ENCODE results near the gene ARHGEF1.

ARHGEF1 gene

GRCh38 chr19:41898235-41898634 lies 15.3 kb downstream of the ARHGEF1 start:
- H3K27ac ChIP-seq (ENCODE audit: extremely low read depth, low read depth, low read length): no peak overlapping the region; the same call in 1 of the 2 replicates
- H3K4me3 ChIP-seq (ENCODE audit: low read depth, low read length): no peak overlapping the region
- TF ChIP-seq ZNF324 (tag by site-specific recombination; IDR thresholded peaks at IDR 0.05) (no peak), GLI4 (tag by site-specific recombination; IDR thresholded peaks at IDR 0.05) (peak; percentile 89; the same call in 1 of the 2 replicates), ZNF530 (tag by site-specific recombination; IDR thresholded peaks at IDR 0.05; ENCODE audit: low read depth) (no peak)
- ChIA-PET POLR2A (interaction anchor here (1.1 kb wide), 1 partner anchor 10 kb away, joined by 4 read pairs; no protein-coding TSS in a partner anchor), CTCF (interaction anchor here (0.6 to 0.9 kb wide), 4 partner anchors 12 to 338 kb away, joined by 3 to 6 read pairs (median 4); no protein-coding TSS in a partner anchor)
- H3K36me3 ChIP-seq (ENCODE audit: control insufficient read depth in 2 of 2, insufficient read depth in 1 of 2, low read length in 2 of 2): peaks cover 57 to 58% of the 10 kb centered on the region in 2 experiments
- no peaks in the 10 kb centered on the region for H3K9me3 ChIP-seq (ENCODE audit: control insufficient read depth, insufficient read depth, low read depth, low read length)
- no peaks in the 10 kb centered on the region for H3K4me1 ChIP-seq (ENCODE audit: control insufficient read depth, insufficient read depth, low read length)

GRCh38 chr19:41901707-41902360 lies 18.9 kb downstream of the ARHGEF1 start:
- POLR2A ChIA-PET: interaction anchor here (0.6 to 2.2 kb wide), 4 partner anchors 29 to 577 kb away, joined by 3 to 7 read pairs (median 4); partner anchors contain the start of gene RPS19
- CTCF ChIA-PET: interaction anchor here (0.6 to 1.8 kb wide), 2 partner anchors 28 to 96 kb away, joined by 4 to 6 read pairs; no protein-coding TSS in a partner anchor
- Histone ChIP-seq H3K27ac (ENCODE audit: extremely low read depth, low read depth, low read length) (0 out of 2 replicates have a peak overlapping the region, but pooled peaks have one; percentile 16), H3K4me1 (ENCODE audit: control insufficient read depth, insufficient read depth, low read length) (no peaks in the 10 kb centered on the region), H3K9me3 (ENCODE audit: control insufficient read depth, insufficient read depth, low read depth, low read length) (no peaks in the 10 kb centered on the region), H3K36me3 (ENCODE audit: control insufficient read depth in 2 of 2, insufficient read depth in 1 of 2, low read length in 2 of 2) (peaks cover 49 to 70% of the 10 kb centered on the region in 2 experiments), H3K4me3 (ENCODE audit: low read depth, low read length) (no peak overlapping the region)
- TF ChIP-seq ZNF146 (tag by site-specific recombination; IDR thresholded peaks at IDR 0.05): no peak
- no peak for TF ChIP-seq ZNF394 (tag by site-specific recombination; IDR thresholded peaks at IDR 0.05; ENCODE audit: borderline replicate concordance)
- peak; percentile 24; the same call in 1 of the 2 replicates for TF ChIP-seq GLIS1 (tag by site-specific recombination; IDR thresholded peaks at IDR 0.05)
- TF ChIP-seq GLIS2 (tag by site-specific recombination; IDR thresholded peaks at IDR 0.05): 0 out of 2 replicates have a peak, but pooled peaks have one; percentile 28
- TF ChIP-seq SETDB1 (IDR thresholded peaks at IDR 0.05; ENCODE audit: insufficient read length, low read length): no peak
- peak; percentile 65 for TF ChIP-seq ZNF600 (tag by site-specific recombination; IDR thresholded peaks at IDR 0.05)
- TF ChIP-seq ZXDB (tag by site-specific recombination; IDR thresholded peaks at IDR 0.05): no peak
- TF ChIP-seq ZNF785 (tag by site-specific recombination; IDR thresholded peaks at IDR 0.05): no peak
- TF ChIP-seq ZSCAN30 (tag by site-specific recombination; IDR thresholded peaks at IDR 0.05): no peak
- TF ChIP-seq ZNF121 (tag by site-specific recombination; IDR thresholded peaks at IDR 0.05): no peak

GRCh38 chr19:41902594-41902993 lies 19.6 kb downstream of the ARHGEF1 start:
- no peak for TF ChIP-seq MEIS1 (CRISPR knock-in tag; IDR thresholded peaks at IDR 0.05; ENCODE audit: borderline replicate concordance)
- TF ChIP-seq ZIC2 (tag by site-specific recombination; IDR thresholded peaks at IDR 0.05): 0 out of 2 replicates have a peak, but pooled peaks have one; percentile 9
- TF ChIP-seq ZNF585B (tag by site-specific recombination; IDR thresholded peaks at IDR 0.05): no peak
- ChIA-PET CTCF (interaction anchor here (0.6 to 1.8 kb wide), 3 partner anchors 29 to 661 kb away, joined by 3 to 6 read pairs (median 3); no protein-coding TSS in a partner anchor), POLR2A (interaction anchor here (0.6 to 2.2 kb wide), 3 partner anchors 18 to 194 kb away, joined by 3 to 7 read pairs (median 4); no protein-coding TSS in a partner anchor)
- no peak overlapping the region for H3K4me3 ChIP-seq (ENCODE audit: low read depth, low read length)
- peaks cover 55 to 71% of the 10 kb centered on the region in 2 experiments for H3K36me3 ChIP-seq (ENCODE audit: control insufficient read depth in 2 of 2, insufficient read depth in 1 of 2, low read length in 2 of 2)
- no peak overlapping the region for H3K27ac ChIP-seq (ENCODE audit: extremely low read depth, low read depth, low read length)
- no peaks in the 10 kb centered on the region for H3K4me1 ChIP-seq (ENCODE audit: control insufficient read depth, insufficient read depth, low read length)
- H3K9me3 ChIP-seq (ENCODE audit: control insufficient read depth, insufficient read depth, low read depth, low read length): no peaks in the 10 kb centered on the region

GRCh38 chr19:41903193-41903953 lies 20.4 kb downstream of the ARHGEF1 start:
- Histone ChIP-seq H3K27ac (ENCODE audit: extremely low read depth, low read depth, low read length) (no peak overlapping the region), H3K36me3 (ENCODE audit: control insufficient read depth in 2 of 2, insufficient read depth in 1 of 2, low read length in 2 of 2) (peaks cover 50 to 66% of the 10 kb centered on the region in 2 experiments), H3K4me3 (ENCODE audit: low read depth, low read length) (no peak overlapping the region), H3K9me3 (ENCODE audit: control insufficient read depth, insufficient read depth, low read depth, low read length) (no peaks in the 10 kb centered on the region), H3K4me1 (ENCODE audit: control insufficient read depth, insufficient read depth, low read length) (no peaks in the 10 kb centered on the region)
- ChIA-PET CTCF (interaction anchor here (0.6 to 0.7 kb wide), 2 partner anchors 44 to 660 kb away, joined by 3 to 4 read pairs; no protein-coding TSS in a partner anchor), POLR2A (interaction anchor here (0.7 to 2.2 kb wide), 2 partner anchors 19 to 30 kb away, joined by 3 to 7 read pairs; no protein-coding TSS in a partner anchor)
- TF ChIP-seq PRDM2 (tag by site-specific recombination; IDR thresholded peaks at IDR 0.05; ENCODE audit: borderline replicate concordance) (no peak), ZBTB17 (tag by site-specific recombination; IDR thresholded peaks at IDR 0.05) (no peak)
